GM18951 (cell line): ENCODE data around the gene DRP2.
"Not testable (repeated sequence)": the region's sequence is repeated elsewhere in the genome, so short reads cannot be mapped to it uniquely, and the experiment has no call there.

Experiments
- POLR2A ChIP-seq: IDR thresholded peaks from 4 replicates; pipeline ENCODE4 v1.6.1; 2011; ENCODE audit warnings: mild to moderate bottlenecking; ENCODE audit not compliant: insufficient read length, insufficient read depth; ENCODE audit errors: extremely low read depth
- in situ Hi-C: fragments of 300-500 bp; cut with MboI; formaldehyde crosslinking; loops from one replicate; pipeline ENCODE4 v1.12.0; 2022; ENCODE audit warnings: low sequenced_read_pairs, mixed read lengths, inconsistent platforms; ENCODE audit not compliant: unreplicated experiment

The DRP2 gene, protein sequence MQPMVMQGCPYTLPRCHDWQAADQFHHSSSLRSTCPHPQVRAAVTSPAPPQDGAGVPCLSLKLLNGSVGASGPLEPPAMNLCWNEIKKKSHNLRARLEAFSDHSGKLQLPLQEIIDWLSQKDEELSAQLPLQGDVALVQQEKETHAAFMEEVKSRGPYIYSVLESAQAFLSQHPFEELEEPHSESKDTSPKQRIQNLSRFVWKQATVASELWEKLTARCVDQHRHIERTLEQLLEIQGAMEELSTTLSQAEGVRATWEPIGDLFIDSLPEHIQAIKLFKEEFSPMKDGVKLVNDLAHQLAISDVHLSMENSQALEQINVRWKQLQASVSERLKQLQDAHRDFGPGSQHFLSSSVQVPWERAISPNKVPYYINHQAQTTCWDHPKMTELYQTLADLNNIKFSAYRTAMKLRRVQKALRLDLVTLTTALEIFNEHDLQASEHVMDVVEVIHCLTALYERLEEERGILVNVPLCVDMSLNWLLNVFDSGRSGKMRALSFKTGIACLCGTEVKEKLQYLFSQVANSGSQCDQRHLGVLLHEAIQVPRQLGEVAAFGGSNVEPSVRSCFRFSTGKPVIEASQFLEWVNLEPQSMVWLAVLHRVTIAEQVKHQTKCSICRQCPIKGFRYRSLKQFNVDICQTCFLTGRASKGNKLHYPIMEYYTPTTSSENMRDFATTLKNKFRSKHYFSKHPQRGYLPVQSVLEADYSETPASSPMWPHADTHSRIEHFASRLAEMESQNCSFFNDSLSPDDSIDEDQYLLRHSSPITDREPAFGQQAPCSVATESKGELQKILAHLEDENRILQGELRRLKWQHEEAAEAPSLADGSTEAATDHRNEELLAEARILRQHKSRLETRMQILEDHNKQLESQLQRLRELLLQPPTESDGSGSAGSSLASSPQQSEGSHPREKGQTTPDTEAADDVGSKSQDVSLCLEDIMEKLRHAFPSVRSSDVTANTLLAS

DNA sequence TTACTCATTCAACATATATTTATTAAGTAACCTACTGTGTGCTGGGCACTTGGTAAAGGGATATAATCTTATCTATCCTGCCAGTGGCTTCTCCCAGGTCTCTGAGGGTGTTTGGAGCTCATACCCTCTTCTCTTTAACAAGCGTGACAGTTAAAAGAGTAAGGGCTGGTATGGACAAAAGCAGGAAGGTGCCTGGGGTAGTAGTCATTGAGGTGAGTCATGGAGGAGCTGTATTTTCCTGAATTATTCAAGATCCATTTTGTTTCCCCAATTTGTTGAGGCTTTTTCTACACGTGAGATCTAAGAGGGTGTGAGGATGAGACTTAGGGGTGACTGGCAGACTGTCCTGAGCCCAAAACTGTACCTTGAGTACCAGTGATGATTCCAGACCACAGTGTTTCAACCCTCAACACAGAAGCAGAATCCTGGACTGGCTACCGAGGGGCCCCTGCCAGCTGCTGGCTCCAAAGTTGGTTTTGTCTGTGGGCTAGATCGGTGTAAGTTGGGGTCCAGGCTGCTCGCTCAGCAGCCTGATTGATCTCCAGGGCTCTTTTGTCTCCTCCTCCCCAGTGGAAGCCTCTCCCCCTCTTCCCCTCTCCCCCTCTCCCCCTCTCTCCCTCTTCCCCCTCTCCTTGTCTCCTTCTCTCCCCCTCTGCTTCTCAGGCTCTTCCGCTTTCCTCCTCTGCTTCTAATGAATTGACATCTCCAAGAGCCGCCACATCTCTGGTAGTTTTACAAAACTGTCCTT lies at the start of gene DRP2:
Gene DRP2, plus strand, starts transcription at position 671 of the 748 bp plus-strand sequence. CDS start 11,862 bp downstream, outside the sequence.
- in situ Hi-C loops: no loop called here
- TF ChIP-seq POLR2A: no peak

DNA sequence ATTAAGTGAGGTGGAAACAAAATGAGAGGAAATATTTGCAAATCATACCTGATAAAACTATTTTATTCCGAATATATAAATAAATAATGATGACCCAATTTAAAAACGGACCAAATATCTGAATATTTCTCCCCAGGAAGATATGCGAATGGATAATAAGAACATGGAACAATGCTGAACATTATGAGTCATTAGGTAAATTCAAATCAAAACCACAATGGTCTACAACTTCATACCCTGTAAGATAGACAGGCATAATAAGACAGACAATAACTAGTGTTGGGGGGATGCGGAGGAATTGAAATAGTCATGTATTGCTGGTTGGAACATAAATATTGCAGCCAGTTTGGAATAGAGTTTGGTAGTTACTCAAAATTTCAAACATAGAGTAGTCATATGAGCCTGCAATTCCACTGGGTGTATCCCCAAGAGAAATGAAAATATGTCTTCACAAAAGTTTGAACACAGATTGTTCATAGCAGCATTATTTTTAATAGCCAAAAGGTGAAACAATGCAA lies 47.6 kb upstream of the DRP2 start:
- no peak for TF ChIP-seq POLR2A
- in situ Hi-C loops: no loop called here

DNA sequence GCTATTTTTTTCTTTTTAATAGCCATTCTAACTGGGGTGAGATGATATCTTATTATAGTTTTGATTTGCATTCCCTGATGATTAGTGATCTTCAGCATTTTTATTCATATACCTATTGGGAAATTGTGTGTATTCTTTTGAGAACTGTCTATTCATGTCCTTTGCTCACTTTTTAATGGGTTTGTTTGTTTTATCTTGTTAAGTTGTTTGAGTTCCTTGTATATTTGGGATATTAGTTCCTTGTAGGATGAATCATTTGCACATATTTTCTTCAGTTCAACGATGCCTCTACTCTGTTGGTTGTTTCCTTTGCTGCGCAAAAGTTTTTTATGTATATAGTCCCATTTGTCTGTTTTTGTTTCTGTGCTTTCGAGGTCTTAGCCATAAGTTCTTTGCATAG lies 43.1 kb upstream of the DRP2 start:
- no peak for TF ChIP-seq POLR2A
- in situ Hi-C loops: no loop called here

DNA sequence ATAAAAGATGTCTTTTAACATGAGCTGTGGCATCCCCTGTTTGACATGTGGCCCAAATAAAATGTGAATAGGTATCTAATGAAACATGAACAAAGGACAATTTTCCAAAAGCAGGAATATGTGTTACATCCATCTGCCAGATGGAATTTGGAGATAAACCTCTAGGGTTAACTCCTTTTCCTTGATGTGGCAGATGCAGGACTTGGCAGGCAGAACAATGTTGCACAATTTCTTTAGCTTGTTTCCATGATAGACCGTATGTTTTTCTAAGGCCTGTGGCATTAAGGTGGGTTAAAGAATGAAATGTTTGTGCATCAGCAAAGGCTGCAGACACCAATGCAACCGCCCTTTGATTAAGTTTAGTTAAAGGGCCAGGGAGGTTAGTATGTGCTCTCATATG lies 34.7 kb upstream of the DRP2 start:
- in situ Hi-C loops: not testable (repeated sequence)

DNA sequence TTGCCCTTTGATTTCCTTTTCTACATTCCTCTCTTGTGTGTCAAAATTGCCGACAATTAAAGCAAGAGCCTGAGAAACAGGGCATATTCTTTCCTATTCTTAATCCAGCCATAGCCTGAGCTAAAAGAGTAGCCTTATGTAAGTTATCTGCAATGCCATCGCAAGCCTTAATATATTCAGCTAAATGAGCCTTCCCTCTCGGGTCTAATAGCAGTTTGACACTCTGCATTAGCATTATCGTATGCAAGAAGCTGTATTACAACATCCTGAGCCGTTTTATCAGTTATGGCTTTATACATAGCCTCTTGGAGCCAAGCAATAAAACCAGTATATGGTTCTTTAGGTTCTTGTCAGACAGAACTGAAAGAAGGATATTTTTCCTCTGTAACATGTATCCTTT lies 31.6 kb upstream of the DRP2 start:
- in situ Hi-C loops: not testable (repeated sequence)

DNA sequence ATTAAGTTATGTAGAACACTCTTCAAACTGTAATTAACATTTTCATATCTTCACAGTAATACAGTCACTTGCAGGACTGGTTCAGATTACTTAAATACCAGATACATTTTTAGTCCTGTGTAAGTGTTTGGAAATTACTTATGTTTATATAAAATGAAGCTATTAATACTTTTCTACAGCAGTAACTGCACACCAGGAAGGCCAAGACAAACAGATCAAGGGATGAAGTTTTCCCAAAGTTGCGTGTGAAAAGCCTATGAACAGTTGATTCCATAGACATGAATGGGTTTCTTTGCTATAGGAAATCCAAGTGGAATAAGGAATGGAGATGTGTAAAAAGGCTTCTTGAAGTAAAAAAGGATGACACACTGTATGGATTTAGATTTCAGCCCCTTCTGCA lies 28.9 kb upstream of the DRP2 start:
- no peak for TF ChIP-seq POLR2A
- in situ Hi-C loops: no loop called here

DNA sequence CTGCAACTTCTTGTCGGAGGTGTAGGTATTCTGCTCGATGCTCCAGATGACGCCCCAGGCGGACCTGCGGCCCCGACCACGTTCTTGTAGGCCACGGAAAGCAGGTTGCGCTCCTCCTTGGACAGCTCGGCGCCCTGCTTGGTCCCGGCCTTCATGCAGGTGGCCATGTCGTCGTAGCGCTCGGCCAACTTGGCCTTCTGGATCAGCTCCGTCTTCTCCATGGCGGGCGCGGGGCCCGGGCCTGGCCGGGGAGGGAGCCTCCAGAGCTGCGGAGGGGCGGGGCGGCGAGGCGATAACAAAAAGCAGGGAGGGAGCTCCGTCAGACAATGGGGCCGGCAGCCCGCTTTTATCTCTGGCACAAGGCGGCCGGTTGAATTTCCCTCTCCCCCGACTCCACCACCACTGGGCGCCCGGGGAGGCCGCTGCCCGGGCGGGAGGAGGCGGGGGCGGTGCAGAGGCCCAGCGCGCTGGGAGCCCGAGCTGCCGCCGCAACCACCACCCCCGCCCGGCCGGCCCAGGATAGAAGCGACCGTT lies 28.3 kb upstream of the DRP2 start:
- no peak for TF ChIP-seq POLR2A
- in situ Hi-C loops: no loop called here

DNA sequence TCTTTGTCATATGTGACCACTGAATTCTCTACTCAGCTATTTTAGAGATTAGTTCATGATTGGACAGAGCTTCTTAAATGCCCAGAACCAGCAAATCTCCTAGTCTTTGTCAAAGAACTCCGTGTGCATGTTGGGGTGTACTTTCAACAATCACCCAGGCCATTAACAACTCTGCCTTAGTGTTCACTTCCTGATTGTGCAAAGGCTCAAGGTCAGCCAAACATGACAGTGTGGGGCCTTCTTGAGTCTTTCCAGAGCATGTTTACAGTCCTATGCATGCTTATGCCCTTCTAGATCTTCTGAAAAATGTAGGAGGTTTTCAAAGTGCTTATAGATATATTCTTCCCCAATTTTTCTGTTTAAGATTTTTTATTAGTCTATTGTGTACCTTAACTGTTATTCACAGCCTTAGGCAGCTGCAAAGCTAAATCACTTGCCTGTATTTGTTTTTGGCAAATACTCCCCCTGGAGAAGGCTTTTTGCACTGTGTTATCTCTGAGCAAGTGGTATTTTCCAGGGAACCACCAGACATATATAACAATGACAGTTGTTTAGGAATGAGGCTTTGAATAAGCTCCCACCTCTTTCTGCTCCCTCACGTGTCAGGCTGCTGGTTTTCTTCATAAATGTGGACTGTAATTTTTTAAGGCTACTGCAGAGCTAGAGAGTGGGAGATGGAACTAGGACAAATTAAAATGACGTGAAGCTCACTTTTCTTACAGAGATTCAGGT lies 24.0 kb upstream of the DRP2 start:
- no peak for TF ChIP-seq POLR2A
- in situ Hi-C loops: no loop called here

DNA sequence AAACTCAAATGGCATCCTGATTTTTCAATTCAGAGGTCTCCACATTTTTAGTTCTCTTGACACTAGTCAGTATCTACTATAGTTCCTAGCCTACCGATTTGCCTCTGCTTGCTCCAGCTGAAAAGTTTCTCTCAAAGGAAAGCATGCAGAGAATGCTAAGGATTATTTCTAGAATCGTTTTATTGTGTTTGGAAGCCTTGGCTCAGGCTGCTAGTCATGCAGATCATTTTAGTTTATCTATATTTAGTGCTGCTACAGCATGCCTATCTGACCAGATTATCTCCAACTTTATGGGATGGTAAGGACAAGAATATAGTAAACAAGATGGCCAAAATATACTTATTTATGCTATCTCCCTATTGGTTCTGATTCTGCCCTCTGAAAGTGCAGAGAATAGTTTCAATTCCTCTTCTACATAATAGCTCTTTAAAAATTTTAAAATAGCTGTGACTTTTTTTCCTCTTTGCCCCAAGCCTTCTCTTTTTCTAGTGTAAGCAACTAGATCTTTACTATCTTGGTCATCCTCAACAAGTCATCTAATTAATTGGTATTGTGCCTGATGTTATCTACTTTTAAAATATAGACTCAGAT lies 15.7 kb upstream of the DRP2 start:
- in situ Hi-C loops: no loop called here
- no peak for TF ChIP-seq POLR2A

DNA sequence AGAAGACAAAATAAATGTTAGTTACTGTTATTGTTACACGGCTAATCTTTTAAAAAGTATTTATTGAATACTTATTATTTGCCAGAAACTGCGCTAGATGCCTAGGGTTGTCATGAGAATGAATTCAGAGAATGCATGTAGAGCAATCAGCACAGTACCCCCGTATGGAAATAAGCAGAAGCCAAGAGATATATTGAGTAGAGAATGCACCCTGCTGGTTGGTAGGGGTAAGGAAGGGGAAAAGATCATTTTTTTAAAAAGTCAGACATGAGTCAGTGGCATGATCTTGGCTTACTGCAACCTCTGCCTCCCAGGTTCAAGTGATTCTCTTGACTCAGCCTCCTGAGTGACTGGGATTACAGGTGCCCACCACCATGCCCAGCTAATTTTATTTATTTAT lies 13.1 kb upstream of the DRP2 start:
- TF ChIP-seq POLR2A: no peak
- in situ Hi-C loops: no loop called here

DNA sequence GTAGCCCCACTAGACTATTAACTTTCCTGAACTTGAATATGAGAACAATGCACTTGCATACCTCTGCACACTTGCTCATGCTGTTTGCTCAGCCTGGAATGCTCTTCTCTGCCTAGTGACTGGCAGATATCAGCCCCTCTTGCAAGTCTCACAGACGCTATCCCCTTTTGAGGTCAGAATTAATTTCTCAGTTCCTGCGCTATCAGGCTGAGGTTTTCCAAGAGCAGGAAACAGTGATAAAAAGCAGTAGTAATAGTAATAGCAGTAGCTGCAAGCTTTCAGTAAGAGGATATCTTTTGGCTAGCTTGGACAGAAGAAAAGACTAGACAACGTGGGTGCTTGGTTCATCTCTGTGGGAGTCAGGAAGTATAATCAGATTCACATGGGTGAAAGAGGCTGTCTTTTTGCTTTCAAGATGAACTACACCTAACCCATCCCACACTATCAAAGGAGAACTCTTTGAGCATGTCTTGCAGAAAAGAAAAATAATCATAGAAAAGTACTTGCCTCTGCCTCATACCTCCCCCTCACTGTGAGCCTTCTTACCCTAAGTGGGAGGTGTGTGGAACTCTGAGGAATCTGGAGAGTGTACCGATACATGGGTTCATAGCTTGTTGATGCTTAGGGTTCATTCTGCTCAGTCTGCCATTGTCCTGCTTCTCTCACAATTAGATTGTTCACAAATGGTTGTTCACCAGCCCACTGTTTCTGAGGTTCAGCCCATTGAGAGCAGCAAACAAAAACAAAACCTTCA lies 11.3 kb upstream of the DRP2 start:
- no peak for TF ChIP-seq POLR2A
- in situ Hi-C loops: no loop called here
